GM11168 (cell line): ENCODE data around the gene DGKD.

Source experiments
- in situ Hi-C: fragments of 300-500 bp; cut with MboI; formaldehyde crosslinking; loops from one replicate; pipeline ENCODE4 v1.12.0; 2022; ENCODE audit warnings: low sequenced_read_pairs; ENCODE audit not compliant: unreplicated experiment

Gene DGKD, protein sequence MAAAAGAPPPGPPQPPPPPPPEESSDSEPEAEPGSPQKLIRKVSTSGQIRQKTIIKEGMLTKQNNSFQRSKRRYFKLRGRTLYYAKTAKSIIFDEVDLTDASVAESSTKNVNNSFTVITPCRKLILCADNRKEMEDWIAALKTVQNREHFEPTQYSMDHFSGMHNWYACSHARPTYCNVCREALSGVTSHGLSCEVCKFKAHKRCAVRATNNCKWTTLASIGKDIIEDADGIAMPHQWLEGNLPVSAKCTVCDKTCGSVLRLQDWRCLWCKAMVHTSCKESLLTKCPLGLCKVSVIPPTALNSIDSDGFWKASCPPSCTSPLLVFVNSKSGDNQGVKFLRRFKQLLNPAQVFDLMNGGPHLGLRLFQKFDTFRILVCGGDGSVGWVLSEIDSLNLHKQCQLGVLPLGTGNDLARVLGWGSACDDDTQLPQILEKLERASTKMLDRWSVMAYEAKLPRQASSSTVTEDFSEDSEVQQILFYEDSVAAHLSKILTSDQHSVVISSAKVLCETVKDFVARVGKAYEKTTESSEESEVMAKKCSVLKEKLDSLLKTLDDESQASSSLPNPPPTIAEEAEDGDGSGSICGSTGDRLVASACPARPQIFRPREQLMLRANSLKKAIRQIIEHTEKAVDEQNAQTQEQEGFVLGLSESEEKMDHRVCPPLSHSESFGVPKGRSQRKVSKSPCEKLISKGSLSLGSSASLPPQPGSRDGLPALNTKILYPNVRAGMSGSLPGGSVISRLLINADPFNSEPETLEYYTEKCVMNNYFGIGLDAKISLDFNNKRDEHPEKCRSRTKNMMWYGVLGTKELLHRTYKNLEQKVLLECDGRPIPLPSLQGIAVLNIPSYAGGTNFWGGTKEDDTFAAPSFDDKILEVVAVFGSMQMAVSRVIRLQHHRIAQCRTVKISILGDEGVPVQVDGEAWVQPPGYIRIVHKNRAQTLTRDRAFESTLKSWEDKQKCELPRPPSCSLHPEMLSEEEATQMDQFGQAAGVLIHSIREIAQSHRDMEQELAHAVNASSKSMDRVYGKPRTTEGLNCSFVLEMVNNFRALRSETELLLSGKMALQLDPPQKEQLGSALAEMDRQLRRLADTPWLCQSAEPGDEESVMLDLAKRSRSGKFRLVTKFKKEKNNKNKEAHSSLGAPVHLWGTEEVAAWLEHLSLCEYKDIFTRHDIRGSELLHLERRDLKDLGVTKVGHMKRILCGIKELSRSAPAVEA

DNA sequence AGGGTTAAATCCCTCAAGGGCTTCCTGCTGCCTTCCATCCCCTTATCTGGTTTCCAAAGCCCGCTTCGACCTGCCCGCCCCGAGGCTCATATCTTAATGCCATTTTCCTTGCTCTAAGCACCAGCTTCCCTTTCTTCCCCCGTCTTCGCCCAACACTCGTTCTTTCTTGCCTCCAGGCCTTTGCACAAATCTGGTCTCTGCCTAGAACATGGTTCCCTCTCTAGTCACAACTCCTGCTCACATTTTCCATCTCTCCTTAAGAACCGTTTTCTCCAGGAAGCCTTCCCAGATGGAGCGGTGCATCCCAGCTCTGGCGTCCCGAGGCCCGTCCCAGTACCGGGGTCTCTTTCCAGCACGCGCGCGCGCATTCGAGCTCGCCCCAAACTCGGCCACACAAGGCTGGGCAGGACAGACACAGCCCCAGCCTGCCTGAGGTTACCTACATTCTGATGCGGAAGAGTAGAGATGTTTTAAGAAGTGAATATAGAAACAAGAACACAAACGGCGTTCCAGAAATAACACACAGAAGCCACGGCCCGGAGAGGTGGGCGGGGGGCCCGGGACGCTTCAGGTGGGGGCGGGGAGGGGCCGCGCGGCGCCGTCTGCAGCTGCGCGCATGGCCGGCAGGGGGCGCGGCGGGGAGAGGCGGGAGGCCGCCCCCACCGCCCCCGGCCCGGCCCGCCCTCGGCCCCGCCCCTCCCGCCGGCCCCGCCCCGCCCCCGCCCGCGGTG is at the start of gene DGKD:
Gene DGKD (plus strand): TSS at position 726 of the 731 bp plus-strand sequence. CDS start 25 bp downstream, outside the sequence.
- in situ Hi-C loops: no loop called here

DNA sequence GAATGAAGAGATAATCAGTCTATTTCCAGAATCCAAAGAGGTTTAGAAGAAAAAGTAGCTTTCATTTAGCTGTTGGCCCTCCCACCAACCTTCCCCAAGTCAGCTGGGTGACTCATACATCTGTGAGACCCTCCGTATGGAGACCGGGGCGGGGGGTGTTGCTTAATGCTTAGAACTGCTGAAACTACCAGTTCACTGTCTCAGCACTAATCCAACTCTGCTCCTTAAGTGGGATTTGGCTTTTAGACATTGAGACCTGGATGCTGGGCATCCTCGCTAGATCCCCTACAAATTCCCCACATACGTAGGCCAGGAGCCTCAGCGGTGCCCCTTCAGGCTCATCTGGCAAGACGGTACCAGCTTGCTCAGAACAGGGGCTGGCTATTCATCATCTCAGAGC is 46.7 kb upstream of the DGKD start, which contains the start of gene SAG:
Gene SAG (plus strand): TSS at position 252 of the 400 bp plus-strand sequence. CDS start 1,374 bp downstream, outside the sequence.
- in situ Hi-C loops: no loop called here

DNA sequence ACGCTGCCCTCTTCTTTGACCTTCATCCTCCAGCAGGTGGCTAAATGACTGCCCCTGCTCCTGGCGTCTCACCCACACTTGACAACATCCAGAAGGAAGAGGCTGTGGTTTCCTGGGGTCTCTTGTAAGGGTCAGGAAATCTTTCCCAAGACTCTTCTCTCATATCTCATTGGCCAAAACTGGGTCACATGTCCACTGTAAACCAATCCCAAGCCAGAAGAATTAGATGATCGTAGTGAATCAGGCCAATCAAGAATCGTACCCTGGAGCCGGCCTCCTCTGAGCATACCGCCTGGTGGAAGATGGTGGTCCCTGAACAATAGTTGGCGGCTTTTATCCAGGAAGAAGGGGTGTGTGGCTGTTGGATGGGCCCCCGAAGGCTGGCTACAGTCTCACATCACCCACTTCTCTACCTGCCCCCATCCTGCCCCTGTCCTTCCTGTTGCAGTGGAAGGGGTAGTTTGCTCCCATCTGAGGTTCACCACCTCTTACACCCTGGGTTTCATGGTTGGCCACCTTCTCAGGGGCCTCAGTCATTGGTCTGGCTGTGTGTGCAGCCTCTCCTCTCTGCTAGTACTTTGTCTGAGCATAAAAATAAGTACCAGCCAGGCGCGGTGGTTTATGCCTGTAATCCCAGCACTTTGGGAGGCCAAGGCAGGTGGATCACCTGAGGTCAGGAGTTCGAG is 42.9 kb upstream of the DGKD start:
- in situ Hi-C loops: no loop called here

DNA sequence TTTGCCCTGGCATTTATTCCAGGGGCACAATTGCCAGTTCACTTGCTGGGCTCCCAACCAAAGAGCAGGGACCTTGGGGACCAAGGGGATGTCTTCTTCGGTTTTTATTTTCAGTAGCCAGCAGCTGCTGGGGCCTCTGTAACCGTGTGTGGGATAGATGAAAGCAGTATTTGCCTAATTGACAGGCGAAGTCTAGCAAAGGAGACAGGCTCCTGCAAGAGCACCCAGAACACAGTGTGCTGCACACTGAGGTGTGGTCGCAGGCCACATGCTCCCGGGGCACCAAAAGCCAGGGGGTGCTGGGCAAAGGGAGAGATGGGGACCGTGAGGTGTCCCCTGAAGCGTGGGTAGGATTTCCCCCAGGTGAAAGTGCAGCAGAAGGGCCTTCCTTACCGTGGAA is 41.4 kb upstream of the DGKD start:
- in situ Hi-C loops: no loop called here

DNA sequence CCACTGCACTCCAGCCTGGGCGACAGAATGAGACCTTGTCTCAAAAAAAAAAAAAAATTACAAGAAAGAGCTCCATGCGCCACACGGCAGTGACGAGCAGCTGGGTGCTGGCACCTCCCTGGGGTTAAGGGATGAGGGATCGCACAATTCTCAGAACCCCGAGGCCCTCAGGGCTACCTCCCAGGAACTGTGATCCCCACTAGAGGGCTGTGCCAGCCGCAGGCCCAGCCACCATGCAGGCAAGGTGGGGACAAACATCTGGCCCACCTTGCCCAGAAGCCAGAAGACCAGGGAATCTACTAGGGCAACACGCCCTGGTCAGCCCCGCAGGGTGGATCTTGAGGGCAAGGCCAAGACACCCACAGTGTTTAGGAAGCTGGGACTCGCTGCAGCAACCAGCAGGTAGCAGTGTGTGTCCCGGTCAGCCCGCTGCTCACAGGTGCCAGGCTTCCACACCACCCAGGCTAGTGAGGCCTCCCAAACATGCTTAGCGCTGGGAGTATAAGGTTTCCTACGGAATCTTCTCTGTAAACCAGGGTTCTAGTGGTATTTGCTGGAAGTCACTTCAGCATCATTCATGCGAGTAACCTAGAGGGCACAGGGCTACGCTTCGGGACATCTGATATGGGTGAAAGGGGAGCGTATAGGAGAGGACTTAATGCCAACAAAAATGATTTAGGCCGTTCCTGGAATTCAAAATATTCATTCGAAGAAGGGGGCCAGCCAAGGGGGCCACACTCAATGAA is 39.9 kb upstream of the DGKD start:
- in situ Hi-C loops: no loop called here

DNA sequence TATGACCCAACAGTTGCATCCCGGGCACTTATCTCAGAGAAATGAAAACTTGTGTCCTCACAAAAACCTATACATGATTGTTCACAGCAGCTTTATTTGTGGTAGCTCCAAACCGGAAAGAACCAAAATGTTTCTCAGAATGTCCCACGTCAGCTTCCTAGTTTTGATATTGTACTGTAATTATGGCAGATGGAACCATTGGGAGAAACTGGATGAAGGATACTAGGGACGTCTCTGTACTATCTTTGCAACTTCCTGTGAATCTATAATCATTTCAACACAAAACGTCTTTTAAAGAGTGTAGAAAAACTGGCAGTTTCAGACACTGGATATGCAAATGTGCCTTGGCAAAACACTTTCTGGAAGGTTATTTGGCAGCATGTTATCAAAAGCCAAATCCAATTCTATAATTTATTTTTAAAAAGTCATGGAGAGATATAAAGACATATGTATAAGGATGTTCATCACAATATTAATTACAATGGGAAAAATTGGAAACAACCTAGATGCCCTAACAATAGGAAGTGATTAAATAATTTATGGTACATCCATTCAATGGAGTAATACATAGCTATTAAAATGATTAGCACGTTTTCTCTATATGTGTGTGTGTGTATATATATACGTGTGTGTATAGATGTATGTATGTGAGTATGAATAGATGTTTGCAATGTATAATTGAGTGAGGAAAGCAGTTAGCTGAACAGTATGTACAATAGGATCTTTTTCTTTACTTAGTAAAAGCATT is 36.9 kb upstream of the DGKD start:
- in situ Hi-C loops: no loop called here

DNA sequence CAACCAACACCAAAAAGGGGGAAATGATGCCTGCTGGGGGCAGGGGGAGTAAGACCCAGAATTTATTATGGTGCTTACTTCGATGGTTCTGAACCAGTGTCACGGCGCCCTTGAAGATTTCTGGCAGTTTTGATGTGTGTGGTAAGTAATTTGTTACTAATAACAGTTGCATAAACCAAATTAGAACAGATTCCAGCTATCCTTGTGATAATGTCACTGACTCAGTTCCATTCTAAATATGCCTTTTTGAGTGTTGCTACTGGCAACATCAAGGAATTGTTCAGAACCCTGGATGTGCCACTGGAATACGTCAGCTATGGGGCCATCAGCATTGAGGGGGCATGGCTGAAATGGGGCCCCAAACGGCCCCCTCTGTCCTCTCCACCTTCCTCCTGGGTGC is 35.0 kb upstream of the DGKD start:
- in situ Hi-C loops: no loop called here

DNA sequence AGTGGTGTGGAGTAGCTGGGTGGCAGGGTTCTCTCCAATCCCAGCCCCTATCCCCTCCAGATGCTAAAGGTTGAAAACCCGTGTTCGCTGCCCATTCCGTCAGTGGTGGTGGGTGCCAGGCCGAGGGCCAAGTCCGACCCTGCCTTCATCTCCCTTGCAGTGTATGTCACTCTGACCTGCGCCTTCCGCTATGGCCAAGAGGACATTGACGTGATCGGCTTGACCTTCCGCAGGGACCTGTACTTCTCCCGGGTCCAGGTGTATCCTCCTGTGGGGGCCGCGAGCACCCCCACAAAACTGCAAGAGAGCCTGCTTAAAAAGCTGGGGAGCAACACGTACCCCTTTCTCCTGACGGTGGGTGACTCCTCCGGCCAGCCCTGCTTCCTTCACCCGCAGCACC is 33.8 kb upstream of the DGKD start:
- in situ Hi-C loops: no loop called here

DNA sequence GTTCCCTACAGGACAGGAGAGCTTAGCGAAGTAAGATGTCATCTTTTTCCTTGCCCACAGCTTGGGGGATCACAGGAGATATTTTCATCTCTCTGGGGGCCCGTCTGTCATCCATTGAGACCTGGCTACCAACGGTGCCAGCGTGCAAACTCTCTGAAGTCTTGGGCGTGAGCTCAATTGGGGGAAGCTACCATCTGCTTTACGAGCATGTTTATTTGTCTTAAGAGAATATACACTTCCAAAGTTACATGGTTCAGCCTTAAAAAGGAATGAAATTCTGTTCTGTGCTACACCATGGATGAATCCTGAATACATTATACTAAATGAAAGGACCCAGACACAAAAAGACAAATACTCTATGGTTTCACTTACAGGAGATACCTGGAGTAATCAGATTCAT is 33.1 kb upstream of the DGKD start:
- in situ Hi-C loops: no loop called here

DNA sequence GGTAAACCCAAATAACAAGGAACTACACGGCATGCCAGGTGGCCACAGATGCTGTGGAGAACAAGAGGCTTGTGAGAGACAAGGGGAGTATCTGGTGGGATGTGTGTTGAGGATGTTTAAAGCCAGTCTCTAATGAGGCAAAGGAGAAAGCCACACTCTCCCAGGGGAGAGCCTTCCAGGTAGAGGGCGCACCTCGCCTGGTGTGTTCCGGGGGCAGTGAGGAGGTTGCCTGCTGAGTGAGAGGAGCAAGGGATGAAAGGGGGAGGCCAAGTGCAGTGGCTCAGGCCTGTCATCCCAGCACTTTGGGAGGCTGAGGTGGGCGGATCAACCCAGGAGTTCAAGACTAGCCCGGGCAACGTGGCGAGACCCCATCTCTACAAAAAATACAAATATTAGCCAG is 30.4 kb upstream of the DGKD start:
- in situ Hi-C loops: no loop called here

DNA sequence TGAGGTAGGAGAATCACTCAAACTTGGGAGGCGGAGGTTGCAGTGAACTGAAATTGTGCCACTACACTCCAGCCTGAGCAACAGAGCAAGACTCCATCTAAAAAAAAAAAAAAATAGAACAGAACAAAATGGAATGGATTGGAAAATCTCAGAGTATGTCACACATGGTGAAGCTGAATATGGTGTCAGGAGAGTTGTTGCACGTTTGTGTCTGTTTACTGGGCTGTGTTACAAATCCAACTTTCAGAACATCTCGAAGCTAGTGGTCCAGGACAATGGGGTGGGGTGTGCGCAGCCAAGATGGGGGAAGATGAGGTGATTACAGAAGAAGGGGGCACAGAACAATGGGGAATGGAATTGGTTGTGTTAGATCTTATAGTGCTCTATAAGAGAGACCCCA is 29.0 kb upstream of the DGKD start:
- in situ Hi-C loops: no loop called here

DNA sequence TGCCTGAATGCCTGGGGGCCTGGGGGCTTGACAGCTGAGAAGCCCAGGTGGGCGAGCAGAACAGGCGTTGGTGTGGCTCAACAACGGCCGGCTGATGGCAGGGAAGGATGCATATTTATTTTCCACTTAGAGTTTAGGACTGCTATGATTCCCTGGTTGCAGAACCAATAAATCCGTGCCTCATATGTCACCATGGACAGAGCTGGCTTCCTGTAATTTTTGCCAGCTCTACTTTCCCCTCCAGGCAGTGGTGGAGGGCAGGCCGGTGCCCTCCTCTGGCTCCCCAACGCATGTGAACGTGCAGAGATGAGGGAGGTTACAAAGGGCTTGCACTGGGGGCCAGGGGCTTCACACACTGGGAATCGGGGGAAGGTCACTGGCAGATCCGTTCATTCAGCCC is 28.5 kb upstream of the DGKD start:
- in situ Hi-C loops: no loop called here

DNA sequence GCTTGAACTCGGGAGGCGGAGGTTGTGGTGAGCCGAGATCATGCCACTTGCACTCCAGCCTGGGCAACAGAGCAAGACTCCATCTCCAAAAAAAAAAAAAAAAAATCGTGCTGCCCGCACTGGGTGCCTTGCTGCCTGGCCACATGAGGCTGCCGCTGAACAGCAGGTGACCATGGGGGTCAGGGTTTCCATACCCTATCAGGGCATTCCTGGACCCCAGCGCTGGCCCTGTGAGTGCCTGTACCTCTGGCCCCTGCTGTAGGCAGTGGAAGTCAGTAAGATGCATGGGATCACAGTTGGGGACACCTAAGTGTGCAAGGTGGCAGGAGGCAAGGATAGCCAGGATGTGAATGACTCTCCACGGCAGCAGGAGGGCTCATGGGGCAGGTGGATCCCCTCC is 27.8 kb upstream of the DGKD start:
- in situ Hi-C loops: no loop called here

DNA sequence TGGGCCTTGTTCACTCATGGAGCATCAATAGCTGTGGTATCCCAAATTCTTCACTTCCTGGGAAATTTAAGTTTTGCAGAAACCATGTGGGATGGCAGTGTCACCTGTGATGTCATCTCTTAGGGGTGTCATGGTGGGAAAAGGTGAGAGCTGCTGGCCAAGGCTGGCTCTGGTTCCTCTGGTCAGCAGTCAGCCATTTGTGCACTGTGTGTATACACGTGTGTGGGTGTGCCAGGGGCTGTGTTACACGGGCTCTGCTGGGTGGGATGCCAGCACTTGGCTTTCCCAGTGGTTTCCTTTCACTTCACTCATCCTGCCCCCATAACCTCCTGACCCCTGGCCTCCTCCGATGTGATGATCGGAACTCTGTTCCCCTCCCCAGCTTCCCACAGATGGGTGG is 25.4 kb upstream of the DGKD start:
- in situ Hi-C loops: no loop called here

DNA sequence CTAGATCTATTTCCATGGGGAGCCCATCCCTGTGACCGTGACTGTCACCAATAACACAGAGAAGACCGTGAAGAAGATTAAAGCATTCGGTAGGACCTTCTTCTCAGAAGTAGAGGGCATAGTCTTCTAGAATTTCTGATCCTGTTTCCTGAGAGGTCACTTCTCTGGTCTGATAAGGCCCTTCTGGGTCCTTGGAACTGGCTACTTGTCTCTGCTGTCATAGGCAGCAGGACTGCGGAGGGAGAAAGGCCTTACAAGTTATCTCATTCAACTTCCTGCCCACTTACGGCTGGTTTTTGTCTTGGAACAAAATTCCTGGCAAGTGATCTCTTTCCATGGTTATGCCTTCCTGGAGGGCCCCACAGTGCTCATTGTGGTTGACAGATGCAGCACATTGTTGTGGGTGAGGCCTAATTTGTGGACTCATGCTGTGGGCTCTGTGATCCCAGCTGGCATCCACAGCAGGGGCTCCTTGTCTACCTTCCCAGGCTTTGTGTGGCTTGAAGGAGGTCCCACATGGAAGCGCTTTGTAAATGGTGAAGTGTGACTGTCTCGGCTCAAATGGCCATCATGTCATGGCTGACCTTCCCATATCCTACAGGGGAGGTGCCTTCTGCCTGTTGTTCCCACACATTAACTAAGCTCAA is 24.7 kb upstream of the DGKD start:
- in situ Hi-C loops: no loop called here

DNA sequence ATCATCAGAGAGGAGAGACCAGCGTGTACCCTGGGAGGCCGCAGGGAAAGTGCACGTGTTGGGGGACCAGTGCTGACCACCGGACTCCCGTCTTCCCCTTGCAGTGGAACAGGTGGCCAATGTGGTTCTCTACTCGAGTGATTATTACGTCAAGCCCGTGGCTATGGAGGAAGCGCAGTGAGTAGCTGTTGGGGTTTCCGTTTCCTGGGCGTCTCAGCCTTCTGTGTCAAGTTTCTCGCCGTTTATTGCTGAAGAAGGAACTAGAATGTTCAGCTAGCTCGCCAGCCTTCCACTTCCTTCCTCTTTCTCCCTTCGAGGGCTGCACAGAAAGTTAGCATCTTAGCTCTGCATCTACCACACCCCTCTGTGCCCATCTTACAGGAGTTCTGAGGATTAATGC is 22.8 kb upstream of the DGKD start:
- in situ Hi-C loops: no loop called here

DNA sequence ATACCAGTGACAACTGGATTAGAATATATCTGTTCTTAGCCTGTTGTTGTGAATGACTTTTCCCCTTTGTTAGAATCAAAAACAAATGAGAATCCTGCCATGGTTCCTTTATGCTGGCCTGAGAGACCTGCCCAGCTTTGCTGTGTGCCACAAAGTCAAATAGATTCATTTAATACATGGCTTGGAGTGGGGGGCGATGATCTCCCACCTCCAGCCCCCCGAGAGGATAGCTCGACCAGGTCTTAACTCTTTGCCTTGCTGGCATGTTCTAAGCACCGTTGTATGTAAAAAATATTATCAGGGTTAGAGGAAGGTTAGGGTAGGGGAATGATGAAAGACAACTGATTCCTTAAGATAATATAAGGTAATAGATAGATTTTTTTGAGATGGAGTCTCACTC is 22.2 kb upstream of the DGKD start:
- in situ Hi-C loops: no loop called here

DNA sequence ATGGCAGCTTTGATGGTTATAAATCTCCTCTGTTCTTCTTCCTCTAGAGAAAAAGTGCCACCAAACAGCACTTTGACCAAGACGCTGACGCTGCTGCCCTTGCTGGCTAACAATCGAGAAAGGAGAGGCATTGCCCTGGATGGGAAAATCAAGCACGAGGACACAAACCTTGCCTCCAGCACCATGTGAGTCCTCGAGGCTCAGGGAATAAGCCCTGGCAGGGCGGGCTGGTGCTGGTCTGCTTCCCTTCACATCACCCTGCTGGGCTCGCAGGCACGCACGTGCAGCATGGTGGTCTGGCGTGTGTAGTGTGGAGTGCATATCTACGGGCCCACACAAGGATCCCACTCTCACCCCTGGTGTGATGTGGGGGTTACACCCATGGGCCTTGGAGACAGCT is 19.4 kb upstream of the DGKD start:
- in situ Hi-C loops: no loop called here
